GM23248 (cell line): ENCODE results near the gene ABR.

Experiments used
- EZH2 ChIP-seq: fragments of 200-600 bp; sonication (generic); IDR thresholded peaks from 2 replicates; pipeline ENCODE4 v1.6.1; 2018; ENCODE audit warnings: antibody characterized with exemption, mild to moderate bottlenecking; ENCODE audit not compliant: insufficient read depth, poor library complexity, severe bottlenecking
- EZH2phosphoT487 ChIP-seq: fragments of 200-600 bp; sonication (generic); IDR thresholded peaks from 2 replicates; pipeline ENCODE4 v1.6.1; 2018; ENCODE audit warnings: antibody characterized with exemption, moderate library complexity, mild to moderate bottlenecking, low read depth; ENCODE audit not compliant: insufficient read depth

DNA sequence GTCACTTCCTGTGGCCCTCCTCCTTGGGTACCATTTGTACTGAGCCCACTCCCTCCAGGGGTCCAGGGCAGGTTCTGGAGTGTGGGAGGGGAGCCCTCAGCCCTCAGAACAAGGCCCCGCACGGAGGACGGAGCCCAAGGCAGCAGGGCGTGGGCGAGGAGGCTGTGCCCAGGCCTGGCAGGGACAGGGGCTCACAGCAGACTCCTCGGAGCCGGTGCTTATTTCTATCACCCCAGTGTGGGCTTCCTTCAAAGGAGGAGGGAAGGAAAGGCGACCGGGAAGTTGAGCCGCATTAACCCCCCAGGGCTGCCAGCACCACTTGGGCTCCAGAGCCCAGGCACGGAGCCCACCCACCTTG is 54.0 kb downstream of the ABR start:
- no peak for TF ChIP-seq EZH2
- no peak for TF ChIP-seq EZH2phosphoT487
